ENCODE measurements around the gene RAB6A.
A peak's percentile ranks its signal among the peaks of the same experiment; 100 is the strongest.
"Not testable (repeated sequence)": the region's sequence is repeated elsewhere in the genome, so short reads cannot be mapped to it uniquely, and the experiment has no call there.

Gene RAB6A

DNA sequence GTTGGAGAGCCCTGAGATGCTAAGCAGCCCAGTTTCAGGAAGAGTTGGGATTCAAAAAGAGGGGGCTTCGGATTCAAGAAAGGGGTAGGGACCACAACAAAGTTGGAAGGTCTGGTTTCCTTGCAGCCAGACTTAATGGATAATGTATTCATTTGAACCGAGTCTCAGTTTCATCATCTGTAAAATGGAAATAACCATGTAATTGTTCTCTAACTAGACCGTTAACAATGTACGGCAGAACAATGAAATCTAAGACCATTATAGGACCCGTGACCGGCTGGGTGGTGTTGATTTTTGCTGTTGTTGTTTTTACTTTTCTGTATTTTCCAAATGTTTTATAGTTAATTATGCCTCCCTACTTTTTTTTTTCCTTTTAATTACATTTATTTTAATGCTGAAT is 20.4 kb upstream of the RAB6A start:
- Histone ChIP-seq H3K9me3 (ENCODE audit: low read depth, low read length) (no peaks in the 10 kb centered on the region; the same call in 1 of the 2 replicates), H3K4me3 (no peak overlapping the region), H3K36me3 (ENCODE audit: insufficient read depth, low read length) (no peaks in the 10 kb centered on the region), H3K9ac (ENCODE audit: insufficient read length) (no peak overlapping the region), H3K27ac (0 out of 2 replicates have a peak overlapping the region, but pooled peaks have one; percentile 30)
- DNase-seq (ENCODE audit: low read depth, low spot score) = no peak
- no peak for TF ChIP-seq EZH2 (IDR thresholded peaks at IDR 0.05)

DNA sequence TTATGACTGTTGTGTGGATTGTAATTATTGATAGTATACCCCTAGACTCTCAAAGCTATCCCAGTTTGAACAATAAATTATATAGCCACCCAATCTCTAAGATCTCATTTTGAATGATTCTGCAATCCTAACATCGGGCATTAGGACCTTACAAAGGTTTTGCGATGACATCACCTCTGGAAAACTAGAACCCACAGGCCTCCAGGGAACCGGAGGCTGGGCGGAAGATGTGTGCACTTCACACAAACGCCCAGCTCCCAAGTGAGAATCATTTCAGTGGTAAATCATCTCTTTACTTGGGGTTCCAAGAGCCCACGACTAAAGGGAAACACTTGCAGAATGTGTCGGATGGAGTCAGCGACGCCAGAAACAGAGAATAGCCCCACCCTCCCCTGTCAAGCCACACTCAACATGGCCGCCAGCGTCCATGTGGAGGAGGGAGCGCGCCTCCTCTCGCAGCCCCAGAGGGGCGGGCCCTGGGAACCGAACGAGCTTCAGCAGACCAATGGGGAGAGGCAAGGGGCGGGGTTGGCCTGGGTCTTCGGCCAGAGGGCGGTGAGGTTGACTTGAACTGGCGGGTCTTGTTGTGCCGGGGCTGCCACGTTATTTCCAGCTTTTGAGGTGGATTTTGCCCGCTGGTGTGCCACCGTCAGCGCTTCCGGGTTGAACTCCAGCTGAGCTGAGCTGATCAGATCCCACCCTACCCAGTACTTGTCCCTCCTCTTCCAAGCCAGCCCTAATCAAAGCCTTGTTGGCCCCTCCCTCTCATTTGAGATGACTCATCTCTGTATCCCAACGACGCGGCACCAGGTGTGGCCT is 18.4 kb upstream of the RAB6A start:
- Histone ChIP-seq H3K36me3 (ENCODE audit: insufficient read depth, low read length) (no peaks in the 10 kb centered on the region), H3K27ac (peak overlapping the region; percentile 98), H3K9ac (ENCODE audit: insufficient read length) (peak overlapping the region; percentile 95), H3K9me3 (ENCODE audit: low read depth, low read length) (no peaks in the 10 kb centered on the region; the same call in 1 of the 2 replicates), H3K4me3 (peak overlapping the region; percentile 93)
- DNase-seq (ENCODE audit: low read depth, low spot score) = peak; percentile 90
- TF ChIP-seq EZH2 (IDR thresholded peaks at IDR 0.05) (no peak), POLR2AphosphoS5 (IDR thresholded peaks at IDR 0.05; ENCODE audit: borderline replicate concordance, low read depth, low read length) (peak; percentile 84)

DNA sequence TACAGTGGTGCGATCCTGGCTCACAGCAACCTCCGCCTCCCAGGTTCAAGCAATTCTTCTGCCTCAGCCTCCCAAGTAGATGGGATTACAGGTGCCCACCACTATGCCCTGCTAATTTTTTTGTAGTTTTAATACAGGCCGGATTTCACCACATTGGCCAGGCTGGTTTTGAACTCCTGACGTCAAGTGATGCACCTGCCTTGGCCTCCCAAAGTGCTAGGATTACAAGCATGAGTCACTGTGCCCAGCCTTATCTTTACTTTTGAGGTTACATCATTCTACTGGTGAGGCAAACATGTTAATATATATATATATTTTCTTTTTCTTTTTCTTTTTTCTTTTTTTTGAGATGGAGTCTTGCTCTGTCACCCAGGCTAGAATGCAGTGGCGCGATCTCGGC is 9.9 kb upstream of the RAB6A start:
- not testable (repeated sequence) for H3K9ac ChIP-seq (ENCODE audit: insufficient read length); H3K27ac ChIP-seq; H3K9me3 ChIP-seq (ENCODE audit: low read depth, low read length); H3K4me3 ChIP-seq; DNase-seq (ENCODE audit: low read depth, low spot score); H3K36me3 ChIP-seq (ENCODE audit: insufficient read depth, low read length)

DNA sequence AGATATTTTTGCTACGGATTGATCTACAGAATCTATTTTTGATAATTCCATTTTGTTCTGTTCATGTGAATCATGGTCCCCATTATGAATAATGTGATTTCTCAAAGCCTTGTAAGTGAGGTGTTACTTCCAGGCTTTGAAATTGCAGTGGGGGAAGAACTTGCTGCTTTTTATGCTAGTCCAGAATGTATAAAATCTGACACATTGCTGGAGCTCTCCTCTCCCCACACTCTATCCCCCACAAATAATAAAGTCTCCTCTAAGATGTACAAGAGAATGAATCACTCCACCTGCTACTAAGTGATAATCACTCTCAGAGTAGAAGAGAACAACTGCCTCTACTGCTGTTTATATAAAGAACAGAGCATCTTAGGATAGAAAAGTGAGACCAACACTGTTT is 5.9 kb upstream of the RAB6A start:
- DNase-seq (ENCODE audit: low read depth, low spot score) = no peak
- H3K9ac ChIP-seq (ENCODE audit: insufficient read length) = no peak overlapping the region
- TF ChIP-seq POLR2AphosphoS5 (IDR thresholded peaks at IDR 0.05; ENCODE audit: borderline replicate concordance, low read depth, low read length) (no peak), EZH2 (IDR thresholded peaks at IDR 0.05) (no peak), FOXP2 (optimal IDR thresholded peaks at IDR 0.05; ENCODE audit: control extremely low read depth, extremely low read length, insufficient read depth) (no peak)
- no peaks in the 10 kb centered on the region for H3K9me3 ChIP-seq (ENCODE audit: low read depth, low read length)
- no peak overlapping the region for H3K4me3 ChIP-seq
- H3K27ac ChIP-seq = no peak overlapping the region
- no peaks in the 10 kb centered on the region for H3K36me3 ChIP-seq (ENCODE audit: insufficient read depth, low read length)

DNA sequence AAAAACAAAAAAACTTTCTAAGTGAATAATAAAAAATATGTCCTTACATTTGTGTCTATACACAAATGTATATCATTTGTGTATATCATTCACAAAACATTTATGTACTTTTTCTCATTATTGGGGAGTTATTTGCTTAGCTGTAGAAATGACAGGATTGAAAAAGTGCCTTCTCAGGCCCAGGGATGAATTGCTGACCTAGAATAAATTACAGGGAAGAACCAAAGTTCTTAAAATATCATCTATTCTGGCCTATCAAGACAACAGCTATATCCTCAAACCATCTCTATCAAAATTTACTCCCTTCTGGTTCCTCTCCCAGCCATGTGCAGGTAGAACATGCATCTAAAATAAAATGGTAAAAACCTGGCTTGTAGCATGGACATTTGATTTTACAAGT is 1.9 kb upstream of the RAB6A start:
- Histone ChIP-seq H3K9me3 (ENCODE audit: low read depth, low read length) (no peaks in the 10 kb centered on the region), H3K9ac (ENCODE audit: insufficient read length) (no peak overlapping the region), H3K36me3 (ENCODE audit: insufficient read depth, low read length) (no peaks in the 10 kb centered on the region), H3K4me3 (no peak overlapping the region), H3K27ac (no peak overlapping the region)
- no peak for TF ChIP-seq FOXP2 (optimal IDR thresholded peaks at IDR 0.05; ENCODE audit: control extremely low read depth, extremely low read length, insufficient read depth)
- no peak for TF ChIP-seq EZH2 (IDR thresholded peaks at IDR 0.05)
- no peak for TF ChIP-seq POLR2AphosphoS5 (IDR thresholded peaks at IDR 0.05; ENCODE audit: borderline replicate concordance, low read depth, low read length)
- no peak for DNase-seq (ENCODE audit: low read depth, low spot score)

DNA sequence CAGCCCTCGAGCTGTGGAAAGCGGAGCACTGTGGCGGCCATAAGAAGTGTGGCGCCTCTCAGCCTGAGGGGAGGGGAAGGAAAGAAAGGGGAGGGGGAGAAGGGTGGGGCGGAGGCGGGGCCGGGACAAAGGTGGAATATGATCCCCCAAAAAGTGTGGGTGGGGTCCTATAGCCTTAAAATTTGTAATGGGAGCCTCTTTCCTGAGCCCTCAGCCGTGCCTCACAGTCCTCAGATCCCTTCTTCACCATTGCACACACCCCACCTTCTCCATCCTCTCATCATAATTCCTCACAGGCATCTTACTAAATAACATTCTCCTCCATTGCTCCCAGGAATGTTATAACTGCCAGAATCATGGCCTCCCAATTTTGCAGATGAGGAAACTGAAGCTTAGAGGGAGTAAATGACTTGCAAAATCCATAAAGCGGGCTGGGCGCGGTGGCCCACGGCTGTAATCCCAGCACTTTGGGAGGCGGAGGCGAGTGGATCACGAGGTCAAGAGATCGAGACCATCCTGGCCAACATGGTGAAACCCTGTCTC is 600 bp upstream of the RAB6A start:
- H3K9me3 ChIP-seq (ENCODE audit: low read depth, low read length) = no peaks in the 10 kb centered on the region
- H3K9ac ChIP-seq (ENCODE audit: insufficient read length) = peak overlapping the region; percentile 30
- no peak for DNase-seq (ENCODE audit: low read depth, low spot score)
- H3K4me3 ChIP-seq = peak overlapping the region; percentile 69
- TF ChIP-seq POLR2AphosphoS5 (IDR thresholded peaks at IDR 0.05; ENCODE audit: borderline replicate concordance, low read depth, low read length) (peak; percentile 40), EZH2 (IDR thresholded peaks at IDR 0.05) (no peak)
- no peaks in the 10 kb centered on the region for H3K36me3 ChIP-seq (ENCODE audit: insufficient read depth, low read length)
- peak overlapping the region; percentile 72 for H3K27ac ChIP-seq

DNA sequence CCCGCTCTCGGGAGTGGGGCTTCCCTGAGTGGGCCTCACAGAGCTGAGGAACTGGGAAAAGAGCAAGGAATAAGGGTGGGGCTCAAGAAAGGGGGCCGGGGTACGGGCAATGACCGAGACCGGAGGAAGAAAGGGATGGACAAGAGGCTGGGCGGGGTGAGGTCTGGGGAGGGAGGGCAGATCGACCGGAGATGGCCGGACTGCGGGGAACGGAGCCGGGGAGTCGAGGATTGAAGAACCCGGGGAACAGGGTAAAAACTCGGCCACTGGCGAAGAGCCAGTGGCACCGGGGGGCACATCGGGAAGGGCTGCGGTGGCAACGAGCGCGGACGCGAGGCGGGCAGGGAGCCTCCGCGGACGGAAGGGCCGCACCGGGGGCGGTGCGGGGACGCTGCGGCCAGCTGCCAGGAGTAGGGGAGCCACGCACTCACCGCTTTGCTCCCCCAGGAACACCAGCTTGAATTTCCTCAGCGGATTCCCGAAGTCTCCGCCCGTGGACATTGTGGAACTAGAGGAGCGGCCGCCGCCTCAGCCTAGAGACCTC is 667 bp downstream of the RAB6A start:
- DNase-seq (ENCODE audit: low read depth, low spot score) = no peak
- Histone ChIP-seq H3K36me3 (ENCODE audit: insufficient read depth, low read length) (0 out of 2 replicates have a peak, but pooled peaks cover 3% of the 10 kb centered on the region), H3K27ac (peak overlapping the region; percentile 75), H3K4me3 (peak overlapping the region; percentile 96), H3K9me3 (ENCODE audit: low read depth, low read length) (no peaks in the 10 kb centered on the region), H3K9ac (ENCODE audit: insufficient read length) (peak overlapping the region; percentile 93)
- TF ChIP-seq POLR2AphosphoS5 (IDR thresholded peaks at IDR 0.05; ENCODE audit: borderline replicate concordance, low read depth, low read length) (no peak), FOXP2 (optimal IDR thresholded peaks at IDR 0.05; ENCODE audit: control extremely low read depth, extremely low read length, insufficient read depth) (no peak), EZH2 (IDR thresholded peaks at IDR 0.05) (no peak)

DNA sequence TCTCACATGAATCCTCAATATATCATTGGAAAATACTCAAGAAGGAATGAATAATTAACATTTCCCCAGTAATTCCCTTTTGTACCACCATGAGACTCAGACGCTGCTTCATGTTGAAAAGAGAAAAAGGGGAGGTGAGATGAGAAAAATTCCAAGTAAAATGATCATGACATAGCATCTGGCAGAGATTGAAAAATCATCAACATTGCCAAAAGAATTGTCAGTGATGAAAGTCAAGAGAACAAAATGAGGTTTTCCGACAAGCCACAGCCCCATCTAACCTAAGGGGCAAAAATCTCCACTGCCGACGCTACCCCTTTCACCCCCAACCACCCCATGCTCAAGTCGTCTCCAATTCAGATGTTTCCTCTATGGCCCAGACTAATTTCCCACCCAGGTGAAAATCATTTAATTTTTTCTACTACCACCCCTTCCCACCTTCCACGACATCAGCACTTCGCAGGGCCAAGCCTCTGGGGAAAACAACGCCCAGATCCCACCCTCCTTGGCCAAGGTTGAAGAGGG is 1.2 kb downstream of the RAB6A start:
- Histone ChIP-seq H3K9me3 (ENCODE audit: low read depth, low read length) (no peaks in the 10 kb centered on the region), H3K27ac (peak overlapping the region; percentile 5; the same call in 1 of the 2 replicates), H3K36me3 (ENCODE audit: insufficient read depth, low read length) (0 out of 2 replicates have a peak, but pooled peaks cover 3% of the 10 kb centered on the region), H3K4me3 (peak overlapping the region; percentile 96), H3K9ac (ENCODE audit: insufficient read length) (peak overlapping the region; percentile 93)
- no peak for DNase-seq (ENCODE audit: low read depth, low spot score)
- TF ChIP-seq POLR2AphosphoS5 (IDR thresholded peaks at IDR 0.05; ENCODE audit: borderline replicate concordance, low read depth, low read length) (no peak), EZH2 (IDR thresholded peaks at IDR 0.05) (no peak), FOXP2 (optimal IDR thresholded peaks at IDR 0.05; ENCODE audit: control extremely low read depth, extremely low read length, insufficient read depth) (no peak)
